Liver (tissue), 9 donors: ENCODE measurements around the gene SCART1. TPM values are rescaled to one million over a fixed set of nuclear protein-coding genes. Genes with fewer than 3 reads are reported as not detected.
"Not testable (repeated sequence)": the region's sequence is repeated elsewhere in the genome, so short reads cannot be mapped to it uniquely, and the experiment has no call there.

Experiments used
- DNase-seq: peaks from one replicate; pipeline ENCODE4 v3.0.0-alpha.2; 2017; ENCODE audit warnings: low spot score
- H3K27ac ChIP-seq, 2 donors: one replicate each; pipeline ENCODE4 v1.7.0; 2013; ENCODE audit warnings: inconsistent platforms in 2 of 2, low read length in 2 of 2, control low read depth in 1 of 2, low read depth in 1 of 2, mild to moderate bottlenecking in 1 of 2
- H3K27me3 ChIP-seq, 4 donors: one replicate each; pipeline versions ENCODE4 v1.6.1 to v1.7.0; 2013; ENCODE audit warnings: low read length in 3 of 4, inconsistent platforms in 1 of 4, mild to moderate bottlenecking in 1 of 4, moderate library complexity in 1 of 4; ENCODE audit not compliant: control insufficient read depth in 4 of 4, insufficient read depth in 4 of 4
- H3K36me3 ChIP-seq, 4 donors: one replicate each; pipeline versions ENCODE4 v1.6.1 to v1.7.0; 2013; ENCODE audit warnings: low read length in 3 of 4, mild to moderate bottlenecking in 3 of 4, low read depth in 1 of 4, moderate library complexity in 1 of 4; ENCODE audit not compliant: control insufficient read depth in 4 of 4, insufficient read depth in 3 of 4
- H3K4me1 ChIP-seq, 4 donors: one replicate each; pipeline versions ENCODE4 v1.6.1 to v1.7.0; 2013; ENCODE audit warnings: low read length in 3 of 4, mild to moderate bottlenecking in 3 of 4, moderate library complexity in 1 of 4; ENCODE audit not compliant: control insufficient read depth in 4 of 4, insufficient read depth in 4 of 4
- H3K4me3 ChIP-seq, 3 donors: one replicate each; pipeline versions ENCODE4 v1.6.1 to v1.7.0; 2013; ENCODE audit warnings: low read length in 3 of 3, control low read depth in 1 of 3, low read depth in 1 of 3, mild to moderate bottlenecking in 1 of 3
- H3K9ac ChIP-seq, 2 donors: one replicate each; pipeline ENCODE4 v1.7.0; 2013; ENCODE audit warnings: low read length in 2 of 2, mild to moderate bottlenecking in 2 of 2, moderate library complexity in 2 of 2, control low read depth in 1 of 2, low read depth in 1 of 2
- H3K9me3 ChIP-seq, 4 donors: one replicate each; pipeline versions ENCODE4 v1.6.1 to v1.7.0; 2013; ENCODE audit warnings: low read length in 3 of 4; ENCODE audit not compliant: control insufficient read depth in 4 of 4
- FOXA1 ChIP-seq: IDR thresholded peaks from 2 replicates; pipeline ENCODE4 v1.6.1; 2016; ENCODE audit warnings: antibody characterized with exemption
- FOXA2 ChIP-seq: IDR thresholded peaks from 2 replicates; pipeline ENCODE4 v1.6.1; 2016; ENCODE audit warnings: antibody characterized with exemption
- GABPA ChIP-seq, 2 donors: IDR thresholded peaks in 1 of 2; conservative IDR thresholded peaks in 1 of 2; 2 replicates each; pipeline ENCODE4 v1.6.1; 2016; ENCODE audit warnings: antibody characterized with exemption in 2 of 2, mild to moderate bottlenecking in 1 of 2, moderate library complexity in 1 of 2
- HNF4A ChIP-seq, 2 donors: conservative IDR thresholded peaks; 2 replicates each; pipeline ENCODE4 v1.6.1; 2016; ENCODE audit warnings: antibody characterized with exemption in 2 of 2, mild to moderate bottlenecking in 2 of 2
- HNF4G ChIP-seq: IDR thresholded peaks from 2 replicates; pipeline ENCODE4 v1.6.1; 2016; ENCODE audit warnings: antibody characterized with exemption
- JUND ChIP-seq, 2 donors: IDR thresholded peaks; 2 replicates each; pipeline ENCODE4 v1.6.1; 2016; ENCODE audit warnings: antibody characterized with exemption in 2 of 2
- NR2F2 ChIP-seq: IDR thresholded peaks from 2 replicates; pipeline ENCODE4 v1.6.1; 2016; ENCODE audit warnings: antibody characterized with exemption
- RAD21 ChIP-seq, 2 donors: IDR thresholded peaks; 2 replicates each; pipeline ENCODE4 v1.6.1; 2016; ENCODE audit warnings: antibody characterized with exemption in 2 of 2, mild to moderate bottlenecking in 2 of 2
- RXRA ChIP-seq, 2 donors: IDR thresholded peaks; 2 replicates each; pipeline ENCODE4 v1.6.1; 2017 to 2018; ENCODE audit warnings: antibody characterized with exemption in 2 of 2, mild to moderate bottlenecking in 1 of 2
- SP1 ChIP-seq: IDR thresholded peaks from 2 replicates; pipeline ENCODE4 v1.6.1; 2018; ENCODE audit warnings: antibody characterized with exemption, mild to moderate bottlenecking
- TAF1 ChIP-seq: conservative IDR thresholded peaks from 2 replicates; pipeline ENCODE4 v1.6.1; 2016; ENCODE audit warnings: antibody characterized with exemption, mild to moderate bottlenecking
- YY1 ChIP-seq: IDR thresholded peaks from 2 replicates; pipeline ENCODE4 v1.6.1; 2016; ENCODE audit warnings: antibody characterized with exemption, mild to moderate bottlenecking
- WGBS: extraction: QIAGEN DNeasy Blood & Tissue Kit; methylation state at CpG from one replicate; pipeline ENCODE4 v1.1.7; 2013; 5-methylcytosine and 5-hydroxymethylcytosine counted together
- polyA plus RNA-seq, 2 donors: library from polyadenylated mRNA; stranded (reverse) in 1 of 2; unstranded in 1 of 2; fragments of 200-250 nt in 1 of 2; fragments of >200 nt in 1 of 2; fragmentation: Nextera tagmentation in 1 of 2; extraction: Ambion mirVana in 1 of 2; gene quantifications; one replicate each; pipeline versions ENCODE4 v1.2.1 to v1.2.3, GENCODE V29; 2013 to 2015
- total RNA-seq, 2 donors: library from RNA; depleted of rRNA; stranded (reverse); fragments of >200 nt; gene quantifications; one replicate each; pipeline ENCODE4 v1.2.3, GENCODE V29; 2014
- TF ChIP-seq, protein P1 (sequence below): IDR thresholded peaks from 2 replicates; pipeline ENCODE4 v1.6.1; 2016; ENCODE audit warnings: antibody characterized with exemption
- TF ChIP-seq, protein P2 (sequence below): IDR thresholded peaks from 2 replicates; pipeline ENCODE4 v1.6.1; 2016; ENCODE audit warnings: antibody characterized with exemption, mild to moderate bottlenecking
- TF ChIP-seq, protein P3 (sequence below): IDR thresholded peaks from 2 replicates; pipeline ENCODE4 v1.6.1; 2016; ENCODE audit warnings: antibody characterized with exemption
- donor health status: healthy.
- donor health status: healthy.
- donor health status: healthy.
- donor health status: healthy.
- donor health status: healthy.

Gene SCART1
- total and polyA plus RNA-seq, 4 donors, result 0.32 to 1.1 (median 0.68) TPM

DNA sequence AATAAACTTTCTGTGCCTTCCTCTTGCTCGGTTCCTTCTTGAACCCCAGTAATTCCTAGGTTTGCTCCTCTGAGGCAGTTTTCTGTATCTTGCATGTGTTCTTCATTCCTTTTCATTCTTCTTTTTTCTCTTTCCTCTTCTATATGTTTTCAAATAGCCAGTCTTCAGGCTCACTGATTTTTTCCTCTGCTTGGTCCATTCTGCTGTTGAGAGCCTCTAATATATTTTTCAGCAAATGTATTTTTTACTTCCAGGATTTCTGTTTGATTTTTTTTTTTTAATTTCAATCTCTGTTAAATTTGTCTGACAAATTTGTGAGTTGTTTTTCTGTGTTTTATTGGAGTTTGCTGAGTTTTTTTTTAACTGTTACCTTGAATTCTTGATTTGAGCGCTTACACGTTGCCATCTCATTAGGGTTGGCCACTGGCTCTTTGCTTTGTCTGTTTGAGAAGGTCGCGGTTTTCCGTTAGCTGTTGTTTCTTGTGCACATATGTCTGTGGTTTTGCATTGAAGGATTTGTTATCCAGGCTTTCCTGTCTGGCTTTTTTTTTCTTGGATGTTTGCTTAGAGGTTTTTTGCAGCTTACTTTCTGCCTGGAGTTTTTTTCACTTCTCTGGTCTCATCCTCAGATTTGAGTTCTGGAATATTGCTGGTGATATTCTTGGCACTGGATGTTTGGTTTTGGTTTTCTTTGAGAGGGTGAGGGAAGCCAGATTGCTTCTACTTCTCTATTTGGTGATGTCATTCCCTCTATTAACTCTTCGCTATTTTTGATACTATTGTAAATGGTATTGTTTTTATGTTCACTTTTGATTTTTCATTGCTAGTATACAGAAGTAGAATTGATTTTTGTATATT, 42.0 kb upstream of the SCART1 start:
- TF ChIP-seq, protein P1, sequence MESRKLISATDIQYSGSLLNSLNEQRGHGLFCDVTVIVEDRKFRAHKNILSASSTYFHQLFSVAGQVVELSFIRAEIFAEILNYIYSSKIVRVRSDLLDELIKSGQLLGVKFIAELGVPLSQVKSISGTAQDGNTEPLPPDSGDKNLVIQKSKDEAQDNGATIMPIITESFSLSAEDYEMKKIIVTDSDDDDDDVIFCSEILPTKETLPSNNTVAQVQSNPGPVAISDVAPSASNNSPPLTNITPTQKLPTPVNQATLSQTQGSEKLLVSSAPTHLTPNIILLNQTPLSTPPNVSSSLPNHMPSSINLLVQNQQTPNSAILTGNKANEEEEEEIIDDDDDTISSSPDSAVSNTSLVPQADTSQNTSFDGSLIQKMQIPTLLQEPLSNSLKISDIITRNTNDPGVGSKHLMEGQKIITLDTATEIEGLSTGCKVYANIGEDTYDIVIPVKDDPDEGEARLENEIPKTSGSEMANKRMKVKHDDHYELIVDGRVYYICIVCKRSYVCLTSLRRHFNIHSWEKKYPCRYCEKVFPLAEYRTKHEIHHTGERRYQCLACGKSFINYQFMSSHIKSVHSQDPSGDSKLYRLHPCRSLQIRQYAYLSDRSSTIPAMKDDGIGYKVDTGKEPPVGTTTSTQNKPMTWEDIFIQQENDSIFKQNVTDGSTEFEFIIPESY, result no peak
- no peak for TF ChIP-seq RAD21 (IDR thresholded peaks at IDR 0.05)
- no peak for TF ChIP-seq HNF4A (conservative IDR thresholded peaks at IDR 0.05)
- TF ChIP-seq NR2F2, result no peak
- no peak for TF ChIP-seq RXRA (IDR thresholded peaks at IDR 0.05)
- TF ChIP-seq JUND (IDR thresholded peaks at IDR 0.05), result no peak
- TF ChIP-seq SP1, result no peak
- TF ChIP-seq, protein P2, sequence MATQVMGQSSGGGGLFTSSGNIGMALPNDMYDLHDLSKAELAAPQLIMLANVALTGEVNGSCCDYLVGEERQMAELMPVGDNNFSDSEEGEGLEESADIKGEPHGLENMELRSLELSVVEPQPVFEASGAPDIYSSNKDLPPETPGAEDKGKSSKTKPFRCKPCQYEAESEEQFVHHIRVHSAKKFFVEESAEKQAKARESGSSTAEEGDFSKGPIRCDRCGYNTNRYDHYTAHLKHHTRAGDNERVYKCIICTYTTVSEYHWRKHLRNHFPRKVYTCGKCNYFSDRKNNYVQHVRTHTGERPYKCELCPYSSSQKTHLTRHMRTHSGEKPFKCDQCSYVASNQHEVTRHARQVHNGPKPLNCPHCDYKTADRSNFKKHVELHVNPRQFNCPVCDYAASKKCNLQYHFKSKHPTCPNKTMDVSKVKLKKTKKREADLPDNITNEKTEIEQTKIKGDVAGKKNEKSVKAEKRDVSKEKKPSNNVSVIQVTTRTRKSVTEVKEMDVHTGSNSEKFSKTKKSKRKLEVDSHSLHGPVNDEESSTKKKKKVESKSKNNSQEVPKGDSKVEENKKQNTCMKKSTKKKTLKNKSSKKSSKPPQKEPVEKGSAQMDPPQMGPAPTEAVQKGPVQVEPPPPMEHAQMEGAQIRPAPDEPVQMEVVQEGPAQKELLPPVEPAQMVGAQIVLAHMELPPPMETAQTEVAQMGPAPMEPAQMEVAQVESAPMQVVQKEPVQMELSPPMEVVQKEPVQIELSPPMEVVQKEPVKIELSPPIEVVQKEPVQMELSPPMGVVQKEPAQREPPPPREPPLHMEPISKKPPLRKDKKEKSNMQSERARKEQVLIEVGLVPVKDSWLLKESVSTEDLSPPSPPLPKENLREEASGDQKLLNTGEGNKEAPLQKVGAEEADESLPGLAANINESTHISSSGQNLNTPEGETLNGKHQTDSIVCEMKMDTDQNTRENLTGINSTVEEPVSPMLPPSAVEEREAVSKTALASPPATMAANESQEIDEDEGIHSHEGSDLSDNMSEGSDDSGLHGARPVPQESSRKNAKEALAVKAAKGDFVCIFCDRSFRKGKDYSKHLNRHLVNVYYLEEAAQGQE, result no peak
- TF ChIP-seq TAF1, result no peak
- TF ChIP-seq YY1, result no peak
- TF ChIP-seq, protein P3, sequence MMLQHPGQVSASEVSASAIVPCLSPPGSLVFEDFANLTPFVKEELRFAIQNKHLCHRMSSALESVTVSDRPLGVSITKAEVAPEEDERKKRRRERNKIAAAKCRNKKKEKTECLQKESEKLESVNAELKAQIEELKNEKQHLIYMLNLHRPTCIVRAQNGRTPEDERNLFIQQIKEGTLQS, result no peak
- no peak for TF ChIP-seq GABPA (IDR thresholded peaks at IDR 0.05 in 1 of 2, conservative IDR thresholded peaks at IDR 0.05 in 1 of 2)
- TF ChIP-seq FOXA1, result no peak
- no peak for DNase-seq
- Histone ChIP-seq H3K9me3 (peaks cover 0 to 12% (median 1%) of the 10 kb centered on the region in 4 donors), H3K27ac (no peak overlapping the region), H3K36me3 (peaks cover 4 to 38% (median 32%) of the 10 kb centered on the region in 4 donors), H3K9ac (no peak overlapping the region), H3K4me3 (no peak overlapping the region), H3K4me1 (no peaks in the 10 kb centered on the region), H3K27me3 (no peaks in the 10 kb centered on the region)
- 98% methylated on average over 7 of the region's 7 CpGs for WGBS

DNA sequence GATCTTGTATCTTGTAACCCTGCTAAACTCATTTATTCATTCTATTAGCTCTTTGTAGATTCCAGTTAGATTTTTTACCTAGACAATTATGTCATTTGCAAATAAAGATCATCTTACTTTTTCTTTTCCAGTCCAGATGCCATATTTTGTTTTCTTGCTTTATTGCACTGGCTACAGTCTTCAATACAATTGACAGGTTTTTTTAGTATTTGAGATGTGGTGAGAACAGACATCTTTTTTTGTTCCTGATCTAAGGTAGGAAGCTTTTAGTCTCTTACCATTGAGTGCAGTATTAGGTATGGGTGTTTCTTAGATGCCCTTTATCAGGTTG, 41.4 kb upstream of the SCART1 start:
- TF ChIP-seq HNF4G (no peak), FOXA2 (no peak), HNF4A (conservative IDR thresholded peaks at IDR 0.05) (no peak), NR2F2 (no peak), FOXA1 (no peak), YY1 (no peak)
- TF ChIP-seq, protein P3, result no peak
- Histone ChIP-seq H3K4me3 (no peak overlapping the region), H3K27me3 (no peaks in the 10 kb centered on the region), H3K9ac (no peak overlapping the region), H3K9me3 (peaks cover 0 to 12% (median 1%) of the 10 kb centered on the region in 4 donors), H3K4me1 (no peaks in the 10 kb centered on the region), H3K27ac (no peak overlapping the region), H3K36me3 (peaks cover 4 to 38% (median 32%) of the 10 kb centered on the region in 4 donors)
- DNase-seq, result no peak

DNA sequence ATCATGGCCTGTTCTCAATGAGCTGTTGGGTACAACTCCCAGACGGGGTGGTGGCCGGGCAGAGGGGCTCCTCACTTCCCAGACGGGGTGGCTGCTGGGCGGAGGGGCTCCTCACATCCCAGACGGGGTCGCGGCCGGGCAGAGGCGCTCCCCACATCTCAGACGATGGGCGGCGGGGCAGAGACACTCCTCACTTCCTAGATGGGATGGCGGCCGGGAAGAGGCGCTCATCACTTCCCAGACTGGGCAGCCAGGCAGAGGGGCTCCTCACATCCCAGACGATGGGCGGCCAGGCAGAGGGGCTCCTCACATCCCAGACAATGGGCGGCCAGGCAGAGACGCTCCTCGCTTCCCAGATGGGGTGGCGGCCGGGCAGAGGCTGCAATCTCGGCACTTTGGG, 39.3 kb upstream of the SCART1 start:
- not testable (repeated sequence) for H3K4me1 ChIP-seq, H3K27ac ChIP-seq, H3K4me3 ChIP-seq, H3K9ac ChIP-seq, DNase-seq, H3K27me3 ChIP-seq
- Histone ChIP-seq H3K9me3 (peaks cover 0 to 12% (median 1%) of the 10 kb centered on the region in 4 donors), H3K36me3 (peaks cover 5 to 33% (median 25%) of the 10 kb centered on the region in 4 donors)
- WGBS, result 95% methylated on average over 23 of the region's 23 CpGs
